Lower leg skin (tissue), 4 donors: Measurements from ENCODE around the gene KCNQ4. TPM values are rescaled to one million over a fixed set of nuclear protein-coding genes. Genes with fewer than 3 reads are reported as not detected.

Experiments used
- DNase-seq, 2 donors: peaks; one replicate each; pipeline ENCODE4 v3.0.0-alpha.2; 2019; ENCODE audit warnings: low spot score in 2 of 2
- H3K4me3 ChIP-seq: fragments of 200-600 bp; sonication (generic); 2 replicates; pipeline ENCODE4 v1.5.1; 2017; ENCODE audit warnings: mild to moderate bottlenecking, low read depth; ENCODE audit not compliant: poor library complexity, severe bottlenecking
- CTCF ChIP-seq, 3 donors: fragments of 450-650 bp; IDR thresholded peaks; one replicate each; pipeline ENCODE4 v1.5.1; 2016; ENCODE audit warnings: antibody characterized with exemption in 3 of 3, mild to moderate bottlenecking in 3 of 3, moderate library complexity in 2 of 3
- POLR2A ChIP-seq, 2 donors: fragments of 450-650 bp; IDR thresholded peaks; one replicate each; pipeline ENCODE4 v1.6.1; 2016 to 2017; ENCODE audit warnings: antibody characterized with exemption in 2 of 2, mild to moderate bottlenecking in 1 of 2, moderate library complexity in 1 of 2
- WGBS, 2 donors: methylation state at CpG; one replicate each; pipeline ENCODE4 v1.1.5; 2018; 5-methylcytosine and 5-hydroxymethylcytosine counted together
- intact Hi-C: fragments of 100-400 bp; cut with DNase I; formaldehyde crosslinking; loops from one replicate; pipeline ENCODE4 v1.15.0; 2023; ENCODE audit warnings: low total_unique reads
- total RNA-seq, 4 donors: library from RNA; depleted of rRNA; stranded (reverse); fragments of >200 nt; gene quantifications; one replicate each; pipeline ENCODE4 v1.1.0, GENCODE V29; 2016

The KCNQ4 gene
- total RNA-seq, 4 donors from 2014 or later = 1.3 to 2.7 (median 2.0) TPM

GRCh38 chr1:40847023-40847745 is 63.6 kb downstream of the KCNQ4 start:
- TF ChIP-seq CTCF (IDR thresholded peaks at IDR 0.05) (no peak), POLR2A (IDR thresholded peaks at IDR 0.05) (no peak)
- 83 to 85% methylated on average over 6 of the region's 6 CpGs for WGBS, 2 donors
- no peak overlapping the region for H3K4me3 ChIP-seq
- intact Hi-C loops = no loop called here
- DNase-seq = no peak

GRCh38 chr1:40848530-40849189 is 65.1 kb downstream of the KCNQ4 start:
- TF ChIP-seq CTCF (IDR thresholded peaks at IDR 0.05) (peak in 1 of 3 donors; percentile 44), POLR2A (IDR thresholded peaks at IDR 0.05) (no peak)
- intact Hi-C loops = loop anchor here (2.0 kb wide), 1 partner anchor 104 kb away; no protein-coding TSS in a partner anchor
- DNase-seq = peak in 1 of 2 donors; percentile 89
- WGBS, 2 donors = 52 to 54% methylated on average over 6 of the region's 6 CpGs
- H3K4me3 ChIP-seq = no peak overlapping the region

- TF ChIP-seq CTCF (IDR thresholded peaks at IDR 0.05) = no peak
- no peak for TF ChIP-seq POLR2A (IDR thresholded peaks at IDR 0.05)
- WGBS, 2 donors = 17 to 18% methylated on average over 12 of the region's 12 CpGs
- no peak overlapping the region for H3K4me3 ChIP-seq
- intact Hi-C loops = loop anchor here (2.0 kb wide), 1 partner anchor 103 kb away; no protein-coding TSS in a partner anchor
- DNase-seq = peak; percentile 44 to 93
Observed at GRCh38 chr1:40849801-40850592, 66.4 kb downstream of the KCNQ4 start.

DNA sequence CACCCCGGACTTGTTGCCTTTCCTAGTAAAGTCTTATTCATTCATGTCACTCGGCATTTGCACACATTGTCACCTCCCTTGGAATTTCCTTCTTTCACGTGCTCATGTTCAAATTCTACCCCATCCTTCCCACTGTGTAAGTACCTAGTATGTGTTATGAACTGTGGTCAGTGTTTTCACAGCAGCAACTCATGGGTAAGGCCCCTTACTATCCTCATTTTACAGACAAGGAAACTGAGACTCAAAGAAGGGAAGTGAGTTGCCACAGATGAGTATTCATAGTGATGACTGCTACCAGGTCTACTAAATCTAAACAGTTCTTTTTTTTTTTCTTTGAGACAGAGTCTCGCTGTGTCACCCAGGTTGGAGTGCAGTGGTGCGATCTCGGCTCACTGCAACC is 68.1 kb downstream of the KCNQ4 start:
- H3K4me3 ChIP-seq = no peak overlapping the region
- no peak for DNase-seq
- 80 to 90% methylated on average over 6 of the region's 6 CpGs for WGBS, 2 donors
- intact Hi-C loops = no loop called here
- no peak for TF ChIP-seq POLR2A (IDR thresholded peaks at IDR 0.05)
- TF ChIP-seq CTCF (IDR thresholded peaks at IDR 0.05) = no peak

- no peak overlapping the region for H3K4me3 ChIP-seq
- TF ChIP-seq POLR2A (IDR thresholded peaks at IDR 0.05) (no peak), CTCF (IDR thresholded peaks at IDR 0.05) (no peak)
- intact Hi-C loops = no loop called here
- no peak for DNase-seq
- WGBS, 2 donors = 70 to 72% methylated on average over 13 of the region's 13 CpGs
Observed at GRCh38 chr1:40853113-40853884, 69.7 kb downstream of the KCNQ4 start.
